Measurements from ENCODE around the gene CYLD. TPM values are rescaled to one million over a fixed set of nuclear protein-coding genes. Genes with fewer than 3 reads are reported as not detected.

CYLD gene
- total RNA-seq, 1 experiment from 2014 or later, result 12.5 TPM

DNA sequence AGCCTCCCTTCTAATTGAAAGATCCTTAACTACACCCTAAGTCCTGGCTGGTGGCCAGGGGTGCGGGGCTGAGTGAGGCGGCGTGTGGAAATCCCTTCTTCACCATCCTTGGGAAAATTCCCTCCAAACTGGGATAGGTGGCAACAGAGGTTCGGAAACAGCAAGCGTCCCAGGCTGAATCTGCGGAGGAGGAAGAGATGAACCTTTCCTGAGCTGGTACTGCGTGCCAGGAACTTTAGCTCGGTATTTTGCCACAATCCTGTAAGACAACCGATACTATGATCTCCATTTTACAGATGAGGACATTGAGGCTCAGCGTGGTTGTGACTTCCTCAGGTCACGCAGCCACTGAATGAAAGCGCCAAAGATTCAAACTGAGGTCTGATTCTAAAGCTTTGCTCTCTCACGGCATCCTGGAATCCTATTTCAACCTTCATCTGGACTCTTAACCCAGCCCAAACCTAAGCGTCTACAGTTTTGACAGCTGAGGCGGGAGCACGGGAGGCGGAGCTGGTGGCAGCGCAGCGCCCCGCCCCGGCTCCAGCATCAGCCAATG is 583 bp upstream of the CYLD start:
- H3K9me3 Mint-ChIP-seq, result no peaks in the 10 kb centered on the region
- no peaks in the 10 kb centered on the region for H3K9me3 ChIP-seq (ENCODE audit: control insufficient read depth, low read depth, low read length)
- no peak overlapping the region for H3K14ac ChIP-seq (ENCODE audit: insufficient read depth, low read length)
- H2BK5ac ChIP-seq (ENCODE audit: insufficient read length, low read length), result no peak overlapping the region
- H2BK12ac ChIP-seq (ENCODE audit: insufficient read length, low read depth, low read length), result no peak overlapping the region
- TF ChIP-seq, protein P1, sequence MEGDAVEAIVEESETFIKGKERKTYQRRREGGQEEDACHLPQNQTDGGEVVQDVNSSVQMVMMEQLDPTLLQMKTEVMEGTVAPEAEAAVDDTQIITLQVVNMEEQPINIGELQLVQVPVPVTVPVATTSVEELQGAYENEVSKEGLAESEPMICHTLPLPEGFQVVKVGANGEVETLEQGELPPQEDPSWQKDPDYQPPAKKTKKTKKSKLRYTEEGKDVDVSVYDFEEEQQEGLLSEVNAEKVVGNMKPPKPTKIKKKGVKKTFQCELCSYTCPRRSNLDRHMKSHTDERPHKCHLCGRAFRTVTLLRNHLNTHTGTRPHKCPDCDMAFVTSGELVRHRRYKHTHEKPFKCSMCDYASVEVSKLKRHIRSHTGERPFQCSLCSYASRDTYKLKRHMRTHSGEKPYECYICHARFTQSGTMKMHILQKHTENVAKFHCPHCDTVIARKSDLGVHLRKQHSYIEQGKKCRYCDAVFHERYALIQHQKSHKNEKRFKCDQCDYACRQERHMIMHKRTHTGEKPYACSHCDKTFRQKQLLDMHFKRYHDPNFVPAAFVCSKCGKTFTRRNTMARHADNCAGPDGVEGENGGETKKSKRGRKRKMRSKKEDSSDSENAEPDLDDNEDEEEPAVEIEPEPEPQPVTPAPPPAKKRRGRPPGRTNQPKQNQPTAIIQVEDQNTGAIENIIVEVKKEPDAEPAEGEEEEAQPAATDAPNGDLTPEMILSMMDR (conservative IDR thresholded peaks at IDR 0.05), result no peak
- no peak overlapping the region for H3K56ac ChIP-seq (ENCODE audit: insufficient read length, low read depth, low read length)
- DNase-seq, result no peak
- H3K4me1 ChIP-seq (ENCODE audit: insufficient read depth, low read length), result 0 out of 2 replicates have a peak, but pooled peaks cover 3% of the 10 kb centered on the region
- WGBS (ENCODE audit: extremely low coverage, insufficient read length, low lambda C conversion rate), result no CpG with 5 or more reads among the region's 21 CpGs
- H4K20me1 ChIP-seq (ENCODE audit: control insufficient read depth, insufficient read depth, insufficient read length), result no peaks in the 10 kb centered on the region
- H3K79me1 ChIP-seq (ENCODE audit: insufficient read depth, low read depth, low read length, poor library complexity, severe bottlenecking), result no peaks in the 10 kb centered on the region
- no peak overlapping the region for H3K27ac ChIP-seq (ENCODE audit: insufficient read length, low read depth, low read length)
- H3K4me2 ChIP-seq (ENCODE audit: insufficient read depth, insufficient read length, low read length), result peak overlapping the region; percentile 78
- no peak overlapping the region for H3K9ac ChIP-seq (ENCODE audit: extremely low read depth, insufficient read length, low read length)
- H3K4me1 Mint-ChIP-seq, result peaks cover 27 to 36% of the 10 kb centered on the region in 2 experiments
- H3K23me2 ChIP-seq (ENCODE audit: insufficient read length, low read depth, low read length, poor library complexity, severe bottlenecking), result peaks cover 3% of the 10 kb centered on the region
- no peak overlapping the region for H4K8ac ChIP-seq (replicated peaks; ENCODE audit: insufficient read length, low read depth, low read length)
- H3T11ph ChIP-seq (ENCODE audit: low read length), result no peak overlapping the region
- H3K79me2 ChIP-seq (ENCODE audit: insufficient read depth, low read length), result no peaks in the 10 kb centered on the region
- no peak overlapping the region for H2AFZ ChIP-seq (ENCODE audit: low read length)
- no peak overlapping the region for H3K4ac ChIP-seq (ENCODE audit: low read depth, low read length)
- no peak overlapping the region for H4K5ac ChIP-seq (ENCODE audit: insufficient read length, low read depth, low read length)
- no peak overlapping the region for H3K23ac ChIP-seq (ENCODE audit: insufficient read length, low read depth, low read length)
- H2BK15ac ChIP-seq (ENCODE audit: low read depth, low read length), result no peak overlapping the region
- H3K4me3 Mint-ChIP-seq, result peak overlapping the region; percentile 57 to 70
- H3K27me3 Mint-ChIP-seq (ENCODE audit: low read depth), result peaks cover 25% of the 10 kb centered on the region
- H2BK20ac ChIP-seq (ENCODE audit: low read depth, low read length, poor library complexity, severe bottlenecking), result no peak overlapping the region
- H2AK5ac ChIP-seq (ENCODE audit: insufficient read length, low read length), result no peak overlapping the region
- no peaks in the 10 kb centered on the region for H3K36me3 Mint-ChIP-seq (ENCODE audit: insufficient read depth in 1 of 3, low read depth in 3 of 3)
- no peak overlapping the region for H4K91ac ChIP-seq (ENCODE audit: insufficient read length, low read depth, low read length)
- no peak overlapping the region for H2BK120ac ChIP-seq (ENCODE audit: low read depth, low read length, poor library complexity, severe bottlenecking)
- H3K18ac ChIP-seq (ENCODE audit: insufficient read length, low read depth, low read length), result no peak overlapping the region
- no peaks in the 10 kb centered on the region for H3K27me3 ChIP-seq (ENCODE audit: insufficient read depth, low read length)
- H3K27ac Mint-ChIP-seq, result peak overlapping the region in 1 of 3 experiments; percentile 74; a peak in 1 of 7 replicates

Data from H9 (cell line).